Hair follicle dermal papilla cell (primary cell): Measurements from ENCODE around the gene ACOT7. TPM values are rescaled to one million over a fixed set of nuclear protein-coding genes. Genes with fewer than 3 reads are reported as not detected.

ENCODE experiments used
- small RNA-seq: library from RNA; depleted of rRNA; stranded (forward); fragments of <200 nt; gene quantifications from one replicate; pipeline ENCODE3, GENCODE V24; 2012
- total RNA-seq: library from RNA; depleted of rRNA; stranded (reverse); fragments of >200 nt; gene quantifications from 2 replicates; pipeline ENCODE4 v1.2.3, GENCODE V29; 2012

Gene ACOT7, protein sequence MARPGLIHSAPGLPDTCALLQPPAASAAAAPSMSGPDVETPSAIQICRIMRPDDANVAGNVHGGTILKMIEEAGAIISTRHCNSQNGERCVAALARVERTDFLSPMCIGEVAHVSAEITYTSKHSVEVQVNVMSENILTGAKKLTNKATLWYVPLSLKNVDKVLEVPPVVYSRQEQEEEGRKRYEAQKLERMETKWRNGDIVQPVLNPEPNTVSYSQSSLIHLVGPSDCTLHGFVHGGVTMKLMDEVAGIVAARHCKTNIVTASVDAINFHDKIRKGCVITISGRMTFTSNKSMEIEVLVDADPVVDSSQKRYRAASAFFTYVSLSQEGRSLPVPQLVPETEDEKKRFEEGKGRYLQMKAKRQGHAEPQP
- total RNA-seq = 12.0 and 17.7 TPM in 2 replicates

DNA sequence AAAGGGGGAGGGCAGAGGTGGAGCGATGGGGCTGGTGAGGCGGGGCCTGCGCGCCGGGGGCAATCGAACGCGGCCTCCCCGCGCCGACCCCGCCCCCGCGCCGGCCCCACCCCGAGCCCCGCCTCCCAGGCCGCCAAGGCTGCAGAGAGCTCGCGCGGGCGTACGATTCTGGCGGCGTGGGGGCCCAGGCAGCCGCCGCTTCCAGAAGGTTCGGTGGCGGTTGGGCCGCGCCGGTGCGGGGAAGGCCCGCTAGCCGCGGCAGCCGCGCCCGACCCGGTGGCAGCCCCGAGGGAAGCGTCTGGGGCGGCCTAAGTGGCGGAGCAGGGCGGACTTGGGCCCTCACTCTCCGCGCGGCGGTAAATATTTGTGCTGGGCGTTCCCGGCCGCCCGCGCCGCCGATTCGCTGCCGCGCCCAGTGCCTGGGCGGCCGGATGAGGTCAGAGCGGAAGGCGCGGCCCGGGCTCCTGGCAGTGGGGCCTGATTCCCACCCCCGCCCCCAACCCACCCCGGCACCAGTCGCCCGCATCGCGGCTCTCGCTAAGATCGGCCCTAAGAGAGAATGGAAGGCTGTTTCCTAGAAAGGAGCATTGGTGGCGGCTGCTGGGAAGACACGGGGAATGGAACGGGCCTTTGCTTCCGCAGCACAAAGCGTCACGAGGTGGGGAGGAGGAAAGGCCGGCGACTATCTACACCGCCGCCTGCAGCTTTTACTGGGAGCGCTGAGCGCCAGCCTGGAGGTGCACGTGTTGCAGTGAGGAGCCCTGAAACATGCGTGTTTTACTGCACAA lies at the start of gene ACOT7:
ACOT7 (minus strand) TSS at position 368 of the 788 bp plus-strand sequence. CDS start 368 bp downstream, outside the sequence.

GRCh38 chr1:6424619-6425593 lies 31.3 kb upstream of the ACOT7 start, which contains the start of gene ESPN:
Gene ESPN, plus strand, starts transcription at chr1:6424776. Its CDS starts 180 bp downstream, at chr1:6424956.

GRCh38 chr1:6419804-6420453 lies 26.4 kb upstream of the ACOT7 start, which contains the start of gene HES2:
Gene HES2, minus strand, starts transcription at chr1:6419919. Its CDS starts 99 bp downstream, at chr1:6419820.

GRCh38 chr1:6260961-6261614 lies 132.5 kb downstream of the ACOT7 start, which contains the start of gene GPR153:
Gene GPR153, minus strand, starts transcription at chr1:6261098. Its CDS starts 6,193 bp downstream, at chr1:6254905.

GRCh38 chr1:6243993-6244392 lies 149.6 kb downstream of the ACOT7 start, which contains the start of gene HES3:
Gene HES3, plus strand, starts transcription at chr1:6244179. Its CDS starts 187 bp downstream, at chr1:6244366.

Small RNA genes lying within 50 kb of the gene (small RNA-seq; reads per million reads assigned to genes)
- not detected for gene MIR4252

Other genes starting within 250 kb of the ACOT7 start
- gene CHD5, start 213.4 kb downstream of the ACOT7 start, total RNA-seq = 0.12 and 0.16 TPM in 2 replicates
- gene RPL22, start 194.2 kb downstream of the ACOT7 start, total RNA-seq = 70.1 and 76.5 TPM in 2 replicates
- gene RNF207, start 187.6 kb downstream of the ACOT7 start, total RNA-seq = 5.8 and 16.1 TPM in 2 replicates
- 62.7 and 77.6 TPM in 2 replicates for gene ICMT, start 157.8 kb downstream of the ACOT7 start, total RNA-seq
- gene HES3, start 149.6 kb downstream of the ACOT7 start, total RNA-seq = not detected in 2 replicates
- 15.1 and 18.3 TPM in 2 replicates for gene GPR153, start 132.7 kb downstream of the ACOT7 start, total RNA-seq
- under 0.01 TPM in 1 of 2 replicates, not detected in the other for gene HES2, start 26.2 kb upstream of the ACOT7 start, total RNA-seq
- gene ESPN, start 31.0 kb upstream of the ACOT7 start, total RNA-seq = not detected in 2 replicates
- gene TNFRSF25, start 72.4 kb upstream of the ACOT7 start, total RNA-seq = 2.8 and 3.4 TPM in 2 replicates
- gene PLEKHG5, start 97.9 kb upstream of the ACOT7 start, total RNA-seq = 12.6 and 18.0 TPM in 2 replicates
- gene NOL9, start 160.7 kb upstream of the ACOT7 start, total RNA-seq = 30.2 and 38.9 TPM in 2 replicates
- 0.49 and 0.65 TPM in 2 replicates for gene TAS1R1, start 161.5 kb upstream of the ACOT7 start, total RNA-seq
- gene ZBTB48, start 186.2 kb upstream of the ACOT7 start, total RNA-seq = 12.9 and 14.0 TPM in 2 replicates
- gene KLHL21, start 209.1 kb upstream of the ACOT7 start, total RNA-seq = 70.1 and 70.9 TPM in 2 replicates
- 14.9 and 15.6 TPM in 2 replicates for gene PHF13, start 220.0 kb upstream of the ACOT7 start, total RNA-seq
- 16.5 and 17.2 TPM in 2 replicates for gene THAP3, start 231.1 kb upstream of the ACOT7 start, total RNA-seq